GM11168 (cell line): ENCODE results near the gene PCOLCE2.

Source experiments
- in situ Hi-C: fragments of 300-500 bp; cut with MboI; formaldehyde crosslinking; loops from one replicate; pipeline ENCODE4 v1.12.0; 2022; ENCODE audit warnings: low sequenced_read_pairs; ENCODE audit not compliant: unreplicated experiment

Gene PCOLCE2, protein sequence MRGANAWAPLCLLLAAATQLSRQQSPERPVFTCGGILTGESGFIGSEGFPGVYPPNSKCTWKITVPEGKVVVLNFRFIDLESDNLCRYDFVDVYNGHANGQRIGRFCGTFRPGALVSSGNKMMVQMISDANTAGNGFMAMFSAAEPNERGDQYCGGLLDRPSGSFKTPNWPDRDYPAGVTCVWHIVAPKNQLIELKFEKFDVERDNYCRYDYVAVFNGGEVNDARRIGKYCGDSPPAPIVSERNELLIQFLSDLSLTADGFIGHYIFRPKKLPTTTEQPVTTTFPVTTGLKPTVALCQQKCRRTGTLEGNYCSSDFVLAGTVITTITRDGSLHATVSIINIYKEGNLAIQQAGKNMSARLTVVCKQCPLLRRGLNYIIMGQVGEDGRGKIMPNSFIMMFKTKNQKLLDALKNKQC

DNA sequence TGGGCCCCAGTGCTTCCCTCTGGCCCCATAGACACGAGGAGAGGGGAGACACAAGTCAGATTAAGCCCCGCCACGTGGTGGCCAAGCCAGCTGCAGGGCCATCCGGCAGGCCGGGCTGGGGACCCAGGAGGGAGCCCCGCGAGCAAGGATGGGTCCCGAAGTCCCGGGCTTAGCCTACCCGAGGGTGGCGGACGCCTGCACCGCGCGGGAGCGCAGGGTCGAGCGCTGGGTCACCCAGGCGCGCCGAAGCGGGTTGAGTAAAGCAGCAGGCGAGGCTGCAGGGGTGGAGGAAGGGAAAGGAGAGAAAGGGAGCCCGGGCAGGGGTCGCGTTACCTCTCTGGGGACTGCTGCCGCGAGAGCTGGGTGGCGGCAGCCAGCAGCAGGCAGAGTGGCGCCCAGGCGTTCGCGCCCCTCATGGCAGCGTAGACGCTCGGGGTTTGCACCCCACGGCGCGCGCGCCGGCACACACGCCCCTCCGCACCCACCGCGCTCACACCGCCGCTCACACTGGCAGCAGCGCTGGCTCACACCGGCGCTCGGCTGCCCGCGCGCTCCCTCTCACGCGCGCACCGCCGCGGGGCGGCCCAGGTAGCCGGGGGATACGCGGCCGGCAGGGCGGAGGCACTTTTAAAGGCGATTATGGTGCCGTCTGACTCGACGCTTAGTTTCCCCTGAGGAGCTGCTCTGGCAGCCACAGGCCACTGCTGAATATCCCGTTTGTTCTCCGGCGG lies at the start of gene PCOLCE2:
PCOLCE2 (minus strand) TSS at position 603 of the 731 bp plus-strand sequence; CDS start at position 416, 187 bp downstream.
- in situ Hi-C loops: no loop called here

GRCh38 chr3:142935963-142936362 lies 47.1 kb upstream of the PCOLCE2 start:
- in situ Hi-C loops: no loop called here

DNA sequence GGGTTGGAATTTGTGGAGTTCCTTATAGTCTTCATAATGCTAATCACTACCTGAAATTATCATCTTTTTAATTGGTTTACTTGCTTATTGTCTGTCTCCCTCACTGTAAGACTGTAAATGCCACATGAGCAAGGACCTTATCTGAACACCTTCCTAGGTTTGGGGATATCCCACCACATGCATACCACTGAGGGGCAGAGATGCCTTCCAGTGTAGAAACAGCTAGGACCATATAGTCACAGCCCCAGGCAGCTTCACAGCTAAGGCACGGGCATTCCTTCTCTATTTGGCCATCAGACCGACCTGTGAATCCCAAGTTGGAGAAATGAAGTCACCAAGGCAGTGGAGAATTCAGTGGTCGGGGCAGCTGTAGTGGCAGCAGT lies 46.0 kb upstream of the PCOLCE2 start:
- in situ Hi-C loops: no loop called here

DNA sequence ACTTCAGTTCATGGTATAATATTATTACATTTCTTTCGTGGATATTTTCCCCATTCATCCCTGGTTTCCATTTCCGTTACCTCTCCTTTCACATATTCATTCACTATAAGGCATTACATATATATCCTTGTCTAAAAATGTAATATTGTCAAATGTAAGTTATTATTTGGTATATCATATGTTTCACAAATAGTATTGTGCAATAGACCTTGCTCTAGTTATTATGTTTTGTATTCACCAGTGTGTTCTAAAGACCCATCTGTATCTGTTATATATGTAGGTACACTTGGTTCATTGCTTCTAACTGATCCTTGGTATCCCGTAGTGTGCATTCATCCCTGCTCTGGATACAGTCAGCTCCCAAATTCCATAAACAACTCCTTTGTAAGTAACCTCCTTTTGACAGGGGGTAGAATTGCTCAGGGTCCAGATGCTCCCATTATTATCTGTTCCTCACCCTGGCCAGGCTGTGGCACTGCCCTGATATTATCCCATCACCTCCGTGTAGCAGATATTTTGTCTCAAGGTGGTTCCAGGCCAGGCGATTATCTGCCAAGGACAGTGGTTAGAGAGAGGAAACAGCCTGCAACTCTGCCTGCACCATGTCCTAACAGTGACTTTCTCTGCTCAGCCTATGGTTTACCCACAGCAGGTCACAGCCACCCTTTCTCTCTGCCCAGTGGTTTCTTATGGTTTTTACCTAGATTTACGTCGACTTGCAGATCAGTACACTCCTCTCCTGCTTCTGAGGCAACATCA lies 45.4 kb upstream of the PCOLCE2 start:
- in situ Hi-C loops: no loop called here

DNA sequence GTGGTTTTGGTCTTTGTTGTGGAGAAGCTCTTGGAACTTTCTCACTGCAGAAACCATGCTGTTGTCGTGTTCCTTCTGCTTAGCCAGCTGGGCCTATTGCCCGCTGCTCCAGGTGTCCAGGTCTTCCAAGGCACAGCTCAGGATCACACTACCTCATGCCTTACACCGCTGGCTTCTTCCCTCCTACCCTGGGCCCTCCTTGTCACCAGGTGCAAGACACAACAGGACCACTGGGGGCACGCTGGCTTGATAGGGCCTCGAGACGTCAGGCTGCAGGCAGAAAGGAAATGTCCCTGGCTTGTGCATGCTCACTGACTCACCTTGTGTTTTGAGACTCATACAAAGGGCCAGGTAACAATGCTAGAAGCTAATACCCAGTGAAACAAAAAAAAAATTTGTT lies 42.3 kb upstream of the PCOLCE2 start:
- in situ Hi-C loops: no loop called here

DNA sequence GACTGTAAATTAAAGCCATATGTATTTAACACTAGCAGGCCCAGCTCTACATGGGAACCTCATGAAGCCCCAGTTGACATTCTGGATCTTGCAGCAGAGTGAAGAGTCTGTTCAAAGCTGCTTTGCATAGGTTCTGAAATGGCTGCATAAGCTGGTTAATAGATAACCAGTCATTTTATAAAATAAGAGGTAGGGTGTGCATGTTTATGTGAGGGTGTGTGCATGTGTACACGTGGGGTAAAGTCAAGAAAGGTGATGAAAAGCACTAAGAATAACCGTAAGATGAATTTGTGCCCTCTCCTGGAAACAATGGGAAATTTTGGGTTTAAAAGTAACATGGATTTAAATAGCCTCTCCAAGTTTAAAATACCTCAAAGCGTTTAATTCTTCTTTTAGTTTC lies 41.6 kb upstream of the PCOLCE2 start:
- in situ Hi-C loops: no loop called here

DNA sequence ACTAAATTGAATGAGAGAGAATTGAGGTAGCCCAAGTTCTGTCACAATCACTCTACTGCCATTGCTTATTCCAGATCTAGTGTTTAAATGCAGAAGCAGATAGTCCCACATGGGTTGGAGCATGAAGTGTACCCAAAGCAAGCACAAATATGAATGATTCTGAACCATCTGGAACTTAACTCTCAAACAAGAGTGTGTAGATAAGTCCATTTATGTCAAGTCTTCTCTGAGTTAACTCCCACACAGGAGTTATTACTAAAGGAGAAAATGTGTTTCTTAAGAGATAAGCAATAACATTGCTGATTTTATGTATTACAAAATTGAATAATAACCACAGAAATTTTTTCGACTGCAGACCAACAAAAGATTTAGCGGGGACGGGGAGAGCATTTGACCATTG lies 41.0 kb upstream of the PCOLCE2 start:
- in situ Hi-C loops: loop anchor here (5.0 kb wide), 1 partner anchor 62 kb away; no protein-coding TSS in a partner anchor

- in situ Hi-C loops: loop anchor here (5.0 kb wide), 1 partner anchor 63 kb away; no protein-coding TSS in a partner anchor
These were observed 40.2 kb upstream of the PCOLCE2 start for GRCh38 chr3:142929109-142929508.

GRCh38 chr3:142926368-142926944 lies 37.6 kb upstream of the PCOLCE2 start:
- in situ Hi-C loops: loop anchor here (5.0 kb wide), 1 partner anchor 66 kb away; no protein-coding TSS in a partner anchor

GRCh38 chr3:142925140-142925539 lies 36.3 kb upstream of the PCOLCE2 start:
- in situ Hi-C loops: loop anchor here (5.0 kb wide), 1 partner anchor 67 kb away; no protein-coding TSS in a partner anchor

DNA sequence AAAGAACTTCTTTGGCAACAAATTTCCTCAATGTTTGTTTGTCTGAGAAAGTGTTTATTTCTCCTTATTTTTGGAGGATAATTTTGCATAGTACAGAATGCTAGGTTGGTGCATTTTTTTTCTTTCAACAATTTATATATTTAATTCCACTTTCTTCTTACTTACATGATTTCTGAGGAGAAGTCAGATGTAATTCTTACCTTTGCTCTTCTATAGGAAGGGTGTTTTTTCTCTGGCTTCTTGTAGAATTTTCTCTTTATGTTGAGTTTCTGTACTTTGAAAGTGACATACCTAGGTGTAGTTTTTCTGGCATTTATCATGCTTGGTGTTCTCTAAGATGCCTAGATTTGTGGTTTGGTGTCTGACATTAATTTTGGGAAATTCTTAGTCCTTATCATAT lies 34.8 kb upstream of the PCOLCE2 start:
- in situ Hi-C loops: no loop called here

GRCh38 chr3:142916605-142917004 lies 27.7 kb upstream of the PCOLCE2 start:
- in situ Hi-C loops: no loop called here

DNA sequence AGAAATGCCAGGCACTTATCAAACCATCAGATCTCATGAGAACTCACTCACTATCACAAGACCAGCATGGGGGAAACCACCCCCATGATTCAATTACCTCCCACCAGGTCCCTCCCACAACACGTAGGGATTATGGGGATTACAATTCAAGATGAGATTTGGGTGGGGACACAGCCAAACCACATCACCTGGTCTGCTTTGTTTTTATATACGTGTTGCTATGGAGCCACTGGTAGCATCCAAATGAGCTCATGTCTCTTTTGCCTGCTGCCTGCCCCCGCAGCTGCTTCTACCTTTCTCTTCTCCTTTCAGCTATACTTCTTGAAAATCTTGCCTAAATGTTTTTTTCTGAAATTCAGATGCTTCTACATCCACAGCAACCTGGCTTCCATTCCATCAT lies 26.8 kb upstream of the PCOLCE2 start:
- in situ Hi-C loops: no loop called here

- in situ Hi-C loops: no loop called here
These were observed 25.5 kb upstream of the PCOLCE2 start for GRCh38 chr3:142914286-142914811.

GRCh38 chr3:142913432-142913831 lies 24.5 kb upstream of the PCOLCE2 start:
- in situ Hi-C loops: no loop called here

DNA sequence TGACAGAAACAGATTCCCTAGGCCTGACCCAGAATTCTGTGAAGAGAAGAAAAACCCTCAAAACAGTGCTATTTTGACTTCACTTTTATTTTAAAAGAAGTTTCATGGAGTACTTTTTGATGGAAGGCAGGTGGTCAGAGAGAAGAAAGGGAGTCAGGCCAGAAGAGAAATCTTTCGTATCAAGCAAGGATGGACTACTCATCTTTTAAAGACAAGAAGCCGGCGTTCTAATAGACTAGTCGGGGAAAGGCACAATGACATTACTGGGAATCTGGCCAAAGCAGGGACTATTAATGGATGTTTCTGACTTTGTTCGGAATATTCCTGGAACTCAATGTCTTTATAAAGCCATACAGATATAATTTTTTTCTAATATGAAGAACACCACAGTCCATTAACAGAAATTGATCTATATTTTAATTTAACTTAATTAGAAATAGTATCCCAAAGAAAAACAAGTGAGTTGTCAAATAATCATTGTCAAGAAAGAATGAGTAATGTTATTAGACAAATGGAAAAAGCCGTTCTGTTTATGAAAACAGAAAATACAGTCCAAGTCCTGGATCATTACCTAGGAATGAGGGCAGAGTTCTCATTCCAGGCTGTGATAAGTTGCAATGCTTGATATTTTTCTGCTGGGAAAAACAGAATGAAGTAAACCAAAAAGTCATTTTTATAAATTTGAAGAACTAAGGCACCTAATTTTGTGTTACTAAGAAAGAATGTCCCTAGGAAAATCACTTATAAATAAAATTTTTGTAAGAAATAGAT lies 23.7 kb upstream of the PCOLCE2 start:
- in situ Hi-C loops: no loop called here

DNA sequence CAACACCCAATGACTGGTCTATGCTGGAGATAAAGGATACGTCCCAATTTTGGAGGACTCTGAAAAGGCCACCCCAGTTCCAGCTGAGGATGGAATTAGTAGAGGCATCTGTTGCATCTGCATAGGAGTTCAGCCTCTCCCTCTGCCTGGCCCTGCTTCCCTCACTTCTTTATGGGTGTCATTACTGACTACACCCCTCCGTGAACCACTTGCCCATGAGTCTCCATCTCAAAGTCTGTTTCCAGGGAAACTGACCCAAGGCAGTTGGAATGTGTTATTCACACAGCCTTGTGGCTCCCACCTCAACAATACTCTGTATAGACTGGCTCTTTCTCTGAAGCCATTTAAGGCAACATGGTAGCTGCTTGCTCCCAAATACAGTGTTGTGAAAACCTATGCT lies 21.4 kb upstream of the PCOLCE2 start:
- in situ Hi-C loops: no loop called here

GRCh38 chr3:142909282-142909681 lies 20.4 kb upstream of the PCOLCE2 start:
- in situ Hi-C loops: no loop called here

- in situ Hi-C loops: no loop called here
These were observed 19.1 kb upstream of the PCOLCE2 start for GRCh38 chr3:142907996-142908395.
